GM23338 (cell line): ENCODE results near the gene MS4A5. TPM values are rescaled to one million over a fixed set of nuclear protein-coding genes. Genes with fewer than 3 reads are reported as not detected.

Experiments used
- ATAC-seq: fragments of 200-7000 bp; cut with Tn5 transposase; 3 replicates; pipeline ENCODE4 v1.9.1; 2020
- DNase-seq: peaks from one replicate; pipeline ENCODE4 v3.0.0-alpha.2; 2015; ENCODE audit warnings: low spot score
- H2AFZ ChIP-seq: fragments of 200-600 bp; sonication (generic); 2 replicates; pipeline ENCODE4 v1.8.0; 2016; ENCODE audit warnings: antibody characterized with exemption, mild to moderate bottlenecking, moderate library complexity
- H3F3A ChIP-seq: fragments of 200-600 bp; sonication (generic); replicated peaks from 2 replicates; pipeline ENCODE4 v1.8.0; 2017; ENCODE audit warnings: antibody characterized with exemption, mixed run types, low read depth
- H3K27ac ChIP-seq: fragments of 200-600 bp; sonication (generic); 2 replicates; pipeline ENCODE4 v1.6.1; 2016; ENCODE audit warnings: low read depth
- H3K27me3 ChIP-seq: fragments of 200-600 bp; sonication (generic); 2 replicates; pipeline ENCODE4 v1.8.0; 2016; ENCODE audit warnings: mild to moderate bottlenecking, mixed run types, moderate library complexity; ENCODE audit not compliant: insufficient read depth
- H3K36me3 ChIP-seq: fragments of 200-600 bp; sonication (generic); 2 replicates; pipeline ENCODE4 v1.8.0; 2016; ENCODE audit warnings: mild to moderate bottlenecking; ENCODE audit not compliant: insufficient read depth
- H3K4me1 ChIP-seq: fragments of 200-600 bp; sonication (generic); 2 replicates; pipeline ENCODE4 v1.8.0; 2016; ENCODE audit warnings: mild to moderate bottlenecking, moderate library complexity; ENCODE audit not compliant: insufficient read depth
- H3K4me2 ChIP-seq: fragments of 200-600 bp; sonication (generic); 2 replicates; pipeline ENCODE4 v1.7.1; 2017; ENCODE audit warnings: mixed run types
- H3K4me3 ChIP-seq: fragments of 200-600 bp; sonication (generic); 2 replicates; pipeline ENCODE4 v1.6.1; 2016; ENCODE audit warnings: mixed run types
- H3K79me2 ChIP-seq: fragments of 200-600 bp; sonication (generic); replicated peaks from 2 replicates; pipeline ENCODE4 v1.8.0; 2017; ENCODE audit warnings: mild to moderate bottlenecking; ENCODE audit not compliant: insufficient read depth
- H3K9me2 ChIP-seq: fragments of 200-600 bp; sonication (generic); 2 replicates; pipeline ENCODE4 v1.8.0; 2017; ENCODE audit not compliant: insufficient read depth
- H4K20me1 ChIP-seq: fragments of 200-600 bp; sonication (generic); replicated peaks from 2 replicates; pipeline ENCODE4 v1.8.0; 2017; ENCODE audit warnings: mild to moderate bottlenecking; ENCODE audit not compliant: insufficient read depth
- H3K27ac Mint-ChIP-seq: 2 replicates; pipeline ENCODE4 v1.8.0; 2020; ENCODE audit warnings: inconsistent platforms, mild to moderate bottlenecking, moderate library complexity, mixed read lengths
- H3K27me3 Mint-ChIP-seq: 3 replicates; pipeline ENCODE4 v1.8.0; 2022; ENCODE audit warnings: low read depth, mild to moderate bottlenecking, moderate library complexity, mixed read lengths, inconsistent platforms; ENCODE audit not compliant: insufficient read depth, poor library complexity
- H3K36me3 Mint-ChIP-seq: 3 replicates; pipeline ENCODE4 v1.8.0; 2021; ENCODE audit warnings: low read depth, mild to moderate bottlenecking, inconsistent platforms, moderate library complexity, mixed read lengths
- H3K4me1 Mint-ChIP-seq: 3 replicates; pipeline ENCODE4 v1.8.0; 2020; ENCODE audit warnings: mild to moderate bottlenecking, inconsistent platforms, mixed read lengths
- H3K4me3 Mint-ChIP-seq: 3 replicates; pipeline ENCODE4 v1.8.0; 2021; ENCODE audit warnings: moderate library complexity, mild to moderate bottlenecking, inconsistent platforms, mixed read lengths
- H3K9me3 Mint-ChIP-seq: 3 replicates; pipeline ENCODE4 v1.8.0; 2020; ENCODE audit warnings: moderate library complexity, mild to moderate bottlenecking, inconsistent platforms, mixed read lengths
- CREB1 ChIP-seq: fragments of 250-450 bp; sonication (Bioruptor Pico); IDR thresholded peaks from 2 replicates; pipeline ENCODE4 v1.5.0; 2020; ENCODE audit warnings: low read depth, mild to moderate bottlenecking, moderate library complexity
- CTCF ChIP-seq, 2 experiments: fragments of 200-600 bp in 1 of 2; sonication (generic) in 1 of 2; conservative IDR thresholded peaks; 2 replicates each; pipeline versions ENCODE4 v1.5.1 to v1.6.1; 2016 to 2017; ENCODE audit warnings: antibody characterized with exemption in 2 of 2, low read depth in 2 of 2, mild to moderate bottlenecking in 2 of 2, moderate library complexity in 1 of 2
- ETS1 ChIP-seq: IDR thresholded peaks from 2 replicates; pipeline ENCODE4 v1.6.1; 2016; ENCODE audit warnings: antibody characterized with exemption
- EZH2 ChIP-seq: fragments of 200-600 bp; sonication (generic); IDR thresholded peaks from one replicate; pipeline ENCODE4 v1.8.0; 2017; ENCODE audit warnings: antibody characterized with exemption, mild to moderate bottlenecking, low read depth; ENCODE audit not compliant: unreplicated experiment
- JUNB ChIP-seq: IDR thresholded peaks from one replicate; pipeline ENCODE4 v1.6.1; 2016; ENCODE audit warnings: antibody characterized with exemption; ENCODE audit not compliant: unreplicated experiment
- NANOG ChIP-seq: IDR thresholded peaks from 2 replicates; pipeline ENCODE4 v1.6.1; 2016; ENCODE audit warnings: antibody characterized with exemption, borderline replicate concordance
- POLR2AphosphoS5 ChIP-seq: IDR thresholded peaks from 2 replicates; pipeline ENCODE4 v1.6.1; 2016; ENCODE audit warnings: antibody characterized with exemption, low read depth
- REST ChIP-seq: IDR thresholded peaks from one replicate; pipeline ENCODE4 v1.6.1; 2018; ENCODE audit warnings: antibody characterized with exemption; ENCODE audit not compliant: unreplicated experiment
- STAT1 ChIP-seq: IDR thresholded peaks from one replicate; pipeline ENCODE4 v1.6.1; 2016; ENCODE audit warnings: antibody characterized with exemption; ENCODE audit not compliant: unreplicated experiment
- ZNF114 ChIP-seq: fragments of 250-450 bp; sonication (Bioruptor Pico); IDR thresholded peaks from 2 replicates; pipeline ENCODE4 v1.5.0; 2020; ENCODE audit warnings: mild to moderate bottlenecking, moderate library complexity
- ZNF331 ChIP-seq: fragments of 250-450 bp; sonication (Bioruptor Pico); IDR thresholded peaks from 2 replicates; pipeline ENCODE4 v1.5.0; 2020; ENCODE audit warnings: low read depth, mild to moderate bottlenecking, moderate library complexity
- ZNF462 ChIP-seq: fragments of 250-450 bp; sonication (Bioruptor Pico); IDR thresholded peaks from 2 replicates; pipeline ENCODE4 v1.5.0; 2020; ENCODE audit warnings: mild to moderate bottlenecking, moderate library complexity
- polyA plus RNA-seq: library from polyadenylated mRNA; unstranded; fragments of >200 nt; fragmentation: Nextera tagmentation; extraction: Ambion mirVana; gene quantifications from 2 replicates; pipeline ENCODE4 v1.2.1, GENCODE V29; 2016
- total RNA-seq: library from RNA; depleted of rRNA; stranded (reverse); fragments of >200 nt; shearing (Covaris generic); gene quantifications from 2 replicates; pipeline ENCODE4 v1.2.3, GENCODE V29; 2014

MS4A5 gene
- total and polyA plus RNA-seq, 2 experiments from 2014 or later = not detected

- TF ChIP-seq EZH2 (no peak), JUNB (no peak)
Observed at GRCh38 chr11:60393016-60393415, 36.4 kb upstream of the MS4A5 start (continued).

- H3K9me2 ChIP-seq = peaks cover 14% of the 10 kb centered on the region
- no peaks in the 10 kb centered on the region for H3K36me3 ChIP-seq
- H3K4me3 ChIP-seq = no peak overlapping the region
- no peak overlapping the region for H2AFZ ChIP-seq
- H3K36me3 Mint-ChIP-seq = no peaks in the 10 kb centered on the region
- H3K27me3 ChIP-seq = no peaks in the 10 kb centered on the region
- H3K79me2 ChIP-seq = no peaks in the 10 kb centered on the region
- no peak overlapping the region for H3K27ac ChIP-seq
- H3F3A ChIP-seq = no peaks in the 10 kb centered on the region
- no peak for DNase-seq
- TF ChIP-seq REST (no peak), ETS1 (no peak), EZH2 (no peak), STAT1 (no peak), ZNF462 (no peak), CTCF (conservative IDR thresholded peaks at IDR 0.05; ENCODE audit: low read depth in 2 of 2) (no peak), ZNF331 (no peak), CREB1 (CRISPR knock-in tag) (no peak), JUNB (no peak), POLR2AphosphoS5 (no peak), NANOG (no peak), ZNF114 (CRISPR knock-in tag) (no peak)
- no peaks in the 10 kb centered on the region for H3K4me1 ChIP-seq
- no peak overlapping the region for H3K27ac Mint-ChIP-seq
- no peak overlapping the region for H3K4me3 Mint-ChIP-seq
- H3K4me2 ChIP-seq = no peak overlapping the region
- H3K9me3 Mint-ChIP-seq = no peaks in the 10 kb centered on the region; the same call in 2 of the 3 replicates
- no peak for ATAC-seq
- no peaks in the 10 kb centered on the region for H4K20me1 ChIP-seq
- peaks cover 9% of the 10 kb centered on the region; the same call in 1 of the 3 replicates for H3K4me1 Mint-ChIP-seq
- peaks cover 3% of the 10 kb centered on the region for H3K27me3 Mint-ChIP-seq
Observed at GRCh38 chr11:60394666-60395380, 34.5 kb upstream of the MS4A5 start.
